NCI-H2196 treated with DMSO at 0.1 percent for 48 hours (cell line): ENCODE data around the gene NXPH4.

Source experiments
- DNase-seq: peaks from one replicate; lab custom pipeline; 2025; ENCODE audit not compliant: unreplicated experiment; lab: John Stamatoyannopoulos, UW

The NXPH4 gene

DNA sequence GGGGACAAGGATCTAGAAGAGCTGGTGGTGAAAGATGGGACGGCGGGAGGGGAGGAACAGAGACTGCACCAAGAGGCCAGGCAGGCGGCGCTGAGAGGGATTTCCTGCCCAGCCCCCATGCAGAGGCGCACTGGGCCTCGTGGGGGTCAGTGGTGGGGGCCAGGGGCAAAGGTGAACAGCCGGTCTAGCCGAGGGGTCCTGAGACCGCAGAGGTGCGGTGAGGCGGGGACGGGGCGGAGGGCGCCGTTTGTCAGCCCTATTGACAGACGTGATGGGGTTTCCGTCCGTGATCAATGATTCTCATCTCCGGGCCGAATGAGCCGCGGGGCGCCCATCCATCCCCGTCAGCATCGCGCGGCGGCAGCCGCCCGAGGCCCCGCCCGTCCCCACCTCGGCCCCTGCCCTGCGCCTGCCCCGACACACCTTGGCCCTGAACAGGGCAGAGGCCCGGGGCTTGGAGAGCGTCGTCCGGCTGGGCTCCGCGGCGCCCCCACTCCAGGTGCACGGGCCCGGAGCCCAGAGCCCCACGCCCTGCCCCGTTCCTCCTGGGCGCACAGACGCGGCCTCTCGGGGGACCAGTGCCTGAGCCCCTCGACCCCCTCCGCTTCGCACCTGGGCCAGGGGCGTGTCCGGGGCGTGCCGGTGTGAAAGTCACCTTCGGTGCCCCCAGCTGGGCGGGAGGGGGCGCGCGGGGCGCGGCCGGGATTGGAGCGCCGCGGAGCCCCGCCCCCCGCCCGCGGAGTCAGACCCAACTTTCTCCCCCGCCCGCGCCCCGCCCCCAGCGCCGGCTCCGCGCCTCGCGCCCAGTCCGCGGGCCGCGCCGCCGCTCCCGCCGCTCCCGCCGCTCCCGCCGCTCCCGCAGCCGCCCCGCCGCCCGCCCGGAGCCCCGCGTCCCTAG, at the start of gene NXPH4:
NXPH4 (plus strand) TSS at position 781 of the 898 bp plus-strand sequence. CDS start 176 bp downstream, outside the sequence.
- DNase-seq: peak; percentile 35

DNA sequence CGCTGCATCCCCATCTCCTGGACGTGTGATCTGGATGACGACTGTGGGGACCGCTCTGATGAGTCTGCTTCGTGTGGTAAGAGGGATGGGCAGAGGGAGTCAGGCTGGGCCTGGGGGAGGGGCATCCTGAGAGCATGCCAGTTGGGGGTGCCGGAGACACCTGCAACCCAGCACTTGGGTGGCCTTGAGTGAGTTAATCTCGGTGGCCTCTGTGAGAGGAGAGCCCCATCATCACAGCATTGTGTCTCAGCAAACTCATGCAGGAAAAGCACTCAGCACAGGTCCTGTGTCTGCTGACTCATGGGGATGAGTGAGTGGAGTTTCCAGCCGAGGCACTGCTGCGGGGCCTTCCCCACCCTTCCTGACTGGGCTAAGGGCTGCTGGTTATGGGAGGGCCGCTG, 49.6 kb upstream of the NXPH4 start:
- no peak for DNase-seq

GRCh38 chr12:57168058-57168457, 48.5 kb upstream of the NXPH4 start:
- no peak for DNase-seq

GRCh38 chr12:57169046-57169795, 47.4 kb upstream of the NXPH4 start:
- no peak for DNase-seq

DNA sequence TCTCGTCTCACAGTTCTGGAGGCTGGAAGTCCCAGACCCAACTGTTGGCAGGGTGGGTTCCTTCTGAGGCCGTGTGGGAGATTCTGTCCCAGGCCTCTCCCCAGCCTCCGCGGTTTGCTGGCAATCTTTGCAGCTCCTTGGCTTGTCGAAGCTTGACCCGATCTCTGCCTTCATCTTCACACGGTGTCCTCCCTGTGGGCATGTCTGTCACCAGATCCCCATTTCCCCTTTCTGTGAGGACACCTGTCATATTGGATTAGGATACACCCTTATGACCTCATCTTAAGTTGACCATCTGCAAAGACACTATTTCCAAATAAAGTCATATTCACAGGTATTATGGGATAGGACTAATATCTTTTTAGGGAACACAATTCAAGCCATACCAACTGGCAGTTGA, 46.6 kb upstream of the NXPH4 start:
- no peak for DNase-seq

DNA sequence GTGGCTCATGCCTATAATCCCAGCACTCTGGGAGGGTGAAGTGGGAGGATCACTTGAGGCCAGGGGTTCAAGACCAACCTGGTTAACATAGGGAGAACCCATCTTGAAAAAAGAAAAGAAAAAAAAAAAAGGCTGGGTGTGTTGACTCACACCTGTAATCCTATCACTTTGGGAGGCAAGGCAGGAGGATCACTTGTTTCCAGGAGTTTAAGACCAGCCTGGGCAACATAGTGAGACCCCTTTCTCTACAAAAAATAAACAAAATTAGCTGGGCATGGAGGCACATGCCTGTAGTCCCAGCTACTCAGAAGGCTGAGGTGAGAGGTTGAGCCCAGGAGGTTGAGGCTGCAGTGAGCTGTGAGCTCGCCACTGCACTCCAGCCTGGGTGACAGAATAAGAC, 46.2 kb upstream of the NXPH4 start:
- DNase-seq: no peak

DNA sequence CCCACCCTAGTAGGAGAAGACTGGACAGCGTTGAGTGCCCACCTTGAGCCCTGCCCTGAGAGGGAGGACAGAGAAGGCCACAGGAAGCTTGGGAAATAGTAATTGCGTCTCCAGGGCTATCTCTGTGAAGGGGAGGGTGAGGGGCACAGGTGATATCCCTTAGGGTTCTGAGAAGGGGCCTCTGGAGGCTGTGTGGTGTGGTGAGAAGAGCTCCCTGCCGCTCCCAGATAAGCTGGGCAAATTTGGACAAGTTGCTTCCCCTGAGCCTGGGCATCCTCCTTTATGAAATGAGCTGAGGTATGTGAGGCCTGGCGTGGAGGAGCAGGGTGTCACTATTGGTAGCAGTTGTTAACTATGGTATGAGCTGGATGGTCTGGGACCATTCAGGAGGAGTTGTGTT, 45.7 kb upstream of the NXPH4 start:
- no peak for DNase-seq

DNA sequence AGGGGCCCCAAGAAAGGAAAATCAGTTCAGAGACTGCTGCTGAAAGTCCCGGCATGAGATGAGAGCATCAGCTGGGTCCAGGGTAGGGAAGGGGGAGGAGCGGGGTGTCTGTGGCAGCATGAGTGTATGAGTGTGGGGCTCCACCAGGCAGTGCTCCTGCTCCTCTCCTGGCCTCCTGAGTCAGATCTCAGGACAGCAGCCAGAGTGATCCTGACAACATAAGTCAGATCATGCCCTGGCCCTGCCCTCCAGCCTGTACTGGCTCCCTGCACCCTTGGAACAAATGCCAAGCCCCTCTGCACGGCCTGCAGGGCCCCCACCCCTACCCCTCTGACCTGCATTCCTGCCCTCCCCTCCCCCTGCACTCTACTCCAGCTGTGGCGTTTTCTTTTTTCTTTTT, 44.9 kb upstream of the NXPH4 start:
- DNase-seq: no peak

DNA sequence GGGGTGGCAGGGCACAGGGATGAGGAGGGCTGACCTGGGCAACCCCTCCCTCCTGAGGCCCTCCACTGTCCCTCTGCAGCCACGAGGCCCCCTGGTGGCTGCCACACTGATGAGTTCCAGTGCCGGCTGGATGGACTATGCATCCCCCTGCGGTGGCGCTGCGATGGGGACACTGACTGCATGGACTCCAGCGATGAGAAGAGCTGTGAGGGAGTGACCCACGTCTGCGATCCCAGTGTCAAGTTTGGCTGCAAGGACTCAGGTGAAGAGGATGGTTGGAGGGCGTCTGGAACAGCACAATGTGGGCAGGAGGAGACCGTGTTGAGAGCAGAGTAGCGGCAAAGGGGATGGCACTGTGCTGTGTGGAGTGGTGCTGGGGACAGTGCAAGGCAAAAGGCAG, 43.5 kb upstream of the NXPH4 start:
- DNase-seq: no peak

DNA sequence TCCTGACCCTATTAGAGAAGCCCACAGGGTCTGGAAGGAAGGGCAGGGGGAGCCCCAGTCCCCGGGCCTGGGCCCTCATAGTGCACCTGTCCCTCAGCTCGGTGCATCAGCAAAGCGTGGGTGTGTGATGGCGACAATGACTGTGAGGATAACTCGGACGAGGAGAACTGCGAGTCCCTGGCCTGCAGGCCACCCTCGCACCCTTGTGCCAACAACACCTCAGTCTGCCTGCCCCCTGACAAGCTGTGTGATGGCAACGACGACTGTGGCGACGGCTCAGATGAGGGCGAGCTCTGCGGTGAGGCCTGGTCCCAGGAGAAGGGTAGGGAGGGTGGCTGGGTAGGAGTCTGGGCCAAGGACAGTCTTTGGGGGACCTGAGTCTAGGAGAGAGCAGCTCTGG, 42.9 kb upstream of the NXPH4 start:
- DNase-seq: no peak

- peak; percentile 89 for DNase-seq
These were observed 41.0 kb upstream of the NXPH4 start for GRCh38 chr12:57175428-57176138.

DNA sequence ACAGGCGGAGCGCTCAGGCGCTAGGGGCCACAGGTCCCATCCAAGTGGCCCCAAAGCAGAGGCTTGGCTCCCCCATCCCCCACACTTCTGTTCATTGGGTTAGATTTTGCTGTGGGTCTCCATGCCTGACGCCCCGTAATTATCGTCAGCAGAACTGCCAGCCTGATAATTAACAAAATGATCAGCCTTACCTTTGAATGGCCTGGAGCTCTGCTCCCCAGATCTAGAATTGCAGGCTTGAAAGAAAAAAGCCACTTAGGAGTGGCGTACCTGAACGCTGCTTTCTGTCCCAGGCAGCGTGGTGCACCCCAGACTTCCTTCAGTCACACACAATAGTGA, 40.5 kb upstream of the NXPH4 start:
- DNase-seq: no peak

DNA sequence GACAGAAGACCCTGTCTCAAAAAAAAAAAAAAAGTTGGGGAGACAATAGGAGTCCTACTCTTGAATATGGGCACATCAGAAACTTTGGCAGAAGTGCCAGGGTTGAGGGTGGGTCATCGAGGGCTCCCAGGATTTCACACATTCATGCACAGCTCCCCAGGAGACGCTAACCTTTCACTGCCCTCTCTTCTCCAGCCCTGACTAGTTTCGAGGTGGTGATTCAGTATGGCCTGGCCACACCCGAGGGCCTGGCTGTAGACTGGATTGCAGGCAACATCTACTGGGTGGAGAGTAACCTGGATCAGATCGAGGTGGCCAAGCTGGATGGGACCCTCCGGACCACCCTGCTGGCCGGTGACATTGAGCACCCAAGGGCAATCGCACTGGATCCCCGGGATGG, 39.7 kb upstream of the NXPH4 start:
- DNase-seq: no peak

DNA sequence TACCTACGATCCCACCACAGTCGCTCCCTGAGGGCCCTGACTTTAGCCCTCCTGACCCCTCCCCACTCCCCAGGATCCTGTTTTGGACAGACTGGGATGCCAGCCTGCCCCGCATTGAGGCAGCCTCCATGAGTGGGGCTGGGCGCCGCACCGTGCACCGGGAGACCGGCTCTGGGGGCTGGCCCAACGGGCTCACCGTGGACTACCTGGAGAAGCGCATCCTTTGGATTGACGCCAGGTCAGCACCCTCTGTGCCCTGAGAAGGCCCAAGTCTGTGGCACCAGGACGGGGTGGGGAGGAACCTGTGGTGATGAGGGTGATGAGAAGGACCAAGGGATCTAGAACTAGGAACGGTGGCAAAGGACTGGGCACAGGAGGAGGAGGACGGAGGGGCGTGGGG, 39.2 kb upstream of the NXPH4 start:
- DNase-seq: no peak

GRCh38 chr12:57178213-57178612, 38.4 kb upstream of the NXPH4 start:
- no peak for DNase-seq

DNA sequence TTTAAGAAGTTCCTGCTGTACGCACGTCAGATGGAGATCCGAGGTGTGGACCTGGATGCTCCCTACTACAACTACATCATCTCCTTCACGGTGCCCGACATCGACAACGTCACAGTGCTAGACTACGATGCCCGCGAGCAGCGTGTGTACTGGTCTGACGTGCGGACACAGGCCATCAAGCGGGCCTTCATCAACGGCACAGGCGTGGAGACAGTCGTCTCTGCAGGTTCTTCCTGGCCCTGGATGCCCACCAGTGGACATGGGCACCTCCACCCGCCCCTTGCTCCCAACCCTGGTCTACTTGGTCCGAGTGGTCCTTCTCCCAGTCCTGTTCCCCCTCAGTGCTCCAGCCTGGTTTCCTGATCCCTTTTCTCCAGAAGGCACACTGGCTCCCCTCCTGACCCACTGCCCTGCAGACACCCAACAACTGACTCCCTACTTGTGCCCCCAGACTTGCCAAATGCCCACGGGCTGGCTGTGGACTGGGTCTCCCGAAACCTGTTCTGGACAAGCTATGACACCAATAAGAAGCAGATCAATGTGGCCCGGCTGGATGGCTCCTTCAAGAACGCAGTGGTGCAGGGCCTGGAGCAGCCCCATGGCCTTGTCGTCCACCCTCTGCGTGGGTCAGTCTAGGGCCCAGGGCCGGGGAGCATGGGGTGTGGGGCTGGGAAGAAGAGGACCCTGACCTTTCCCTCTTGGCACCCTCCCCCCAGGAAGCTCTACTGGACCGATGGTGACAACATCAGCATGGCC, 37.1 kb upstream of the NXPH4 start:
- no peak for DNase-seq

GRCh38 chr12:57180321-57180989, 36.1 kb upstream of the NXPH4 start:
- DNase-seq: no peak

GRCh38 chr12:57181072-57181471, 35.5 kb upstream of the NXPH4 start:
- no peak for DNase-seq

GRCh38 chr12:57181561-57182155, 34.9 kb upstream of the NXPH4 start:
- no peak for DNase-seq

DNA sequence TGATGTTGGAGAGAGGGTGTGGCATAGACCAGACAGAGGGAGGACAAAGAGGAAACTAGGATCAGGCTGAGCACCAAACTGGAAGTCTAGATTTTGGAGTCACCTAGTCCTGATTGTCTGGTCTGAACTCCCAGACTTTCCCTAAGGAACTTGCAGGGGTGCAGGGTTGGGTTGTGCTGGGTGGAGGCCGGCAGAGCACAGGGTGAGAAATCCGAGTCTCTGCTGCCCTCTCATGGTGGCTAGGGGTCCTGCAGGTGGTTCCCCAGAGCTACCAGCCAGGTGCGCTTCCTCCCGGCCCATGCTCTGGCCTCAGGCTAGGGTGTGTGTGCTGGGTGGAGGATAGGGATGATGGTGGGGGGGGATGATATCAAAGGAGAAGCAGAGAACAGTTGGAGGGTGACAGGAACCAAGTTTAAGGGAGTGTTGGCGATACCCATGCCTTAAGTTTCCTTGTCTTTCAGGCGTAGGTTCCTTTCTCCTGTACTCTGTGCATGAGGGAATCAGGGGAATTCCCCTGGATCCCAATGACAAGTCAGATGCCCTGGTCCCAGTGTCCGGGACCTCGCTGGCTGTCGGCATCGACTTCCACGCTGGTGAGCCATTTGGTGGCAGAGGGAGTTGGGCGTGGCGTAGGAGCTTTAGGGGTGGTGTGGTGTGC, 33.5 kb upstream of the NXPH4 start:
- DNase-seq: peak; percentile 52
